ENCODE measurements around the gene DOCK9. TPM values are rescaled to one million over a fixed set of nuclear protein-coding genes. Genes with fewer than 3 reads are reported as not detected.

The DOCK9 gene
- total RNA-seq, 2 donors from 2014 or later: 58.6 to 102 TPM

DNA sequence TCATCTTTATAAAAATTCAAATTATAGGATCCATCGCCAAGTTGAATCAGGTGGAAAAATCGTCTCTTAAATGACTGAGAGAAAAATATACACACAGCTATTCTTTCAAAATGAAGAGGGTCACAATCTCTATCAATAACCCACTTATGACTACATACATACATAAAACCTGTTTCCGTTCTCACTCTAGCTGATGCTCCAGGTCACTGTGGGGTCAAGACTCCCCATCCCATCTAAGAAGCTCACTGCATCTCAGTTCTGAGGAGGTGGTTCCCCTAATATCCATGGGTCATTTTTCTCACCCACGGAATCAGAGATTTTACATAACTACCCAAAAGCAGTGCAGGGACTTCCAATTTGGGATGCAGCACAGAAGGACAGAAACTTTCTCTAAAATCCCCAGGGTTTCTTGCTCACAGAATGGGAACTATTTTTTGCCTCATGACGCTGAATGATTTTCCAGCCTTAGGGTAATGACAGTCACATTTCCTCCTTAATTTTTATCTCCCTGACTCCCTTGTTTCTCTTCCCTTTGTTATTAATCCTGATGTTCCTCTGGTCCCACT is 56.8 kb downstream of the DOCK9 start:
- Histone ChIP-seq H3K36me3 (no peaks in the 10 kb centered on the region), H3K9me3 (no peaks in the 10 kb centered on the region), H3K4me1 (ENCODE audit: control insufficient read depth in 1 of 2, low read depth in 2 of 2) (no peaks in the 10 kb centered on the region), H3K27ac (no peak overlapping the region), H3K4me3 (no peak overlapping the region), H3K27me3 (replicated peaks; ENCODE audit: insufficient read depth) (no peaks in the 10 kb centered on the region)
- ATAC-seq (ENCODE audit: insufficient number of reproducible peaks, low FRiP score, low read depth): no peak
- no peak for DNase-seq (ENCODE audit: low spot score)
- TF ChIP-seq, protein P1, sequence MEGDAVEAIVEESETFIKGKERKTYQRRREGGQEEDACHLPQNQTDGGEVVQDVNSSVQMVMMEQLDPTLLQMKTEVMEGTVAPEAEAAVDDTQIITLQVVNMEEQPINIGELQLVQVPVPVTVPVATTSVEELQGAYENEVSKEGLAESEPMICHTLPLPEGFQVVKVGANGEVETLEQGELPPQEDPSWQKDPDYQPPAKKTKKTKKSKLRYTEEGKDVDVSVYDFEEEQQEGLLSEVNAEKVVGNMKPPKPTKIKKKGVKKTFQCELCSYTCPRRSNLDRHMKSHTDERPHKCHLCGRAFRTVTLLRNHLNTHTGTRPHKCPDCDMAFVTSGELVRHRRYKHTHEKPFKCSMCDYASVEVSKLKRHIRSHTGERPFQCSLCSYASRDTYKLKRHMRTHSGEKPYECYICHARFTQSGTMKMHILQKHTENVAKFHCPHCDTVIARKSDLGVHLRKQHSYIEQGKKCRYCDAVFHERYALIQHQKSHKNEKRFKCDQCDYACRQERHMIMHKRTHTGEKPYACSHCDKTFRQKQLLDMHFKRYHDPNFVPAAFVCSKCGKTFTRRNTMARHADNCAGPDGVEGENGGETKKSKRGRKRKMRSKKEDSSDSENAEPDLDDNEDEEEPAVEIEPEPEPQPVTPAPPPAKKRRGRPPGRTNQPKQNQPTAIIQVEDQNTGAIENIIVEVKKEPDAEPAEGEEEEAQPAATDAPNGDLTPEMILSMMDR (IDR thresholded peaks at IDR 0.05): no peak

DNA sequence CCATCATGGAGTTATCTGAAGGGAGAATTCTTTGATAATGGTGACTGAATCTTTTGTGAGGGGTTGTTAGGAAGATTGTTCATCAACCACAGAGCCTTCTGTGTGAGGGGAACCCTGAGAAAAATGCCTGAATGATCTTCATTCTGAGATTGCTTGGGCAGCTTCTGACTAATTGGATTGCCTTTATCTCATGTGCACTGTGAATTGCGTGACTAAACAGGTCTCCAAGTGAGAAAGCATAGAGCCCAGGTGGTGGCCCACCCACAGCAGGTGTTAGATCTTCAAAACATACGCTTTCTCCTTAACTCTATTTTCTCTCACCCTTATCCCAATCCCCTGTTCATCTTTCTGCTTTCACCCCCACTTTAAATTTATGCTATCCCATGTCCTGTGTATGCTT is 58.3 kb downstream of the DOCK9 start:
- Histone ChIP-seq H3K27me3 (replicated peaks; ENCODE audit: insufficient read depth) (no peaks in the 10 kb centered on the region), H3K4me3 (no peak overlapping the region), H3K36me3 (peaks cover 2% of the 10 kb centered on the region), H3K9me3 (no peaks in the 10 kb centered on the region), H3K27ac (no peak overlapping the region), H3K4me1 (ENCODE audit: control insufficient read depth in 1 of 2, low read depth in 2 of 2) (no peaks in the 10 kb centered on the region)
- TF ChIP-seq, protein P1 (IDR thresholded peaks at IDR 0.05): no peak
- DNase-seq (ENCODE audit: low spot score) (no peak), ATAC-seq (ENCODE audit: insufficient number of reproducible peaks, low FRiP score, low read depth) (no peak)

DNA sequence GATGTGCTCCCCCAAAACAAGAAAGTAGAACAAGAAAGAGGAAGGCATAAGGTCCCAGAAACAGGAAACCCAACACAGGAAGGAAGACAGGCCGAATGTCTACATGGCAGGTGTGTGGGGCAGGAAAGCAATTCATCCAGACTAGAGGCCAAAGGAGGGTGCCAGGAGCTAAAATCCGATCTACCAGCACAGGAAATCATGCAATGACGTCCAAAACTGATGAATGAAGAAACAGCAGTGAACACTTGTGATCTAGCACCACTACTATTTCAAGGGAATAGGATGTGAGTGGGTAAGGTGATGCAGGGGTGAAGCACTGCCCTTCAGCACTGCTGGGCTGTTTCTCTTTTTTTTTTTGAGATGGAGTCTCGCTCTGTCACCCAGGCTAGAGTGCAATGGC is 59.1 kb downstream of the DOCK9 start:
- no peak for DNase-seq (ENCODE audit: low spot score)
- Histone ChIP-seq H3K36me3 (peaks cover 2% of the 10 kb centered on the region), H3K27me3 (replicated peaks; ENCODE audit: insufficient read depth) (no peaks in the 10 kb centered on the region), H3K4me3 (no peak overlapping the region), H3K4me1 (ENCODE audit: control insufficient read depth in 1 of 2, low read depth in 2 of 2) (no peaks in the 10 kb centered on the region), H3K27ac (no peak overlapping the region), H3K9me3 (no peaks in the 10 kb centered on the region)
- ATAC-seq (ENCODE audit: insufficient number of reproducible peaks, low FRiP score, low read depth): no peak
- TF ChIP-seq, protein P1 (IDR thresholded peaks at IDR 0.05): no peak

DNA sequence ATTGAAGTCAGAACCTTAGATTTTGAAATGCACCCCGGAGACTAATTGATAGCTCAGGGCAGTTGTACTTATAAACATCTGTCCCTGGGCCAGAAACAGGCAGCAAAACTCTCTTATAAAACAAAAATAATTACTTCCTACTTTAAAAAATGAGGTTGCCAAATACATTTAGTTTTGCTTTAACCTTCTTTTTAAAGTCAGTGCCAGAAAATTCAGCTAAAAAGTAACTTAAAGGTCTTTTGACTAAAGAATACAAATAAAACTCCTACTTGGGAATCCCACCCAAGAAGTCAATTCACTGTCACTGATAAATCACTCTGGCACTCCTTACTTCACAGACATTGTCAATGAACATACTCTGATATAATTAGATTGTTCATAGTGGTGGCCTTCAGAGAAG is 60.7 kb downstream of the DOCK9 start:
- DNase-seq (ENCODE audit: low spot score) (no peak), ATAC-seq (ENCODE audit: insufficient number of reproducible peaks, low FRiP score, low read depth) (no peak)
- Histone ChIP-seq H3K27ac (no peak overlapping the region), H3K36me3 (peaks cover 2% of the 10 kb centered on the region), H3K4me3 (no peak overlapping the region), H3K4me1 (ENCODE audit: control insufficient read depth in 1 of 2, low read depth in 2 of 2) (no peaks in the 10 kb centered on the region), H3K27me3 (replicated peaks; ENCODE audit: insufficient read depth) (no peaks in the 10 kb centered on the region), H3K9me3 (no peaks in the 10 kb centered on the region)
- TF ChIP-seq, protein P1 (IDR thresholded peaks at IDR 0.05): no peak

DNA sequence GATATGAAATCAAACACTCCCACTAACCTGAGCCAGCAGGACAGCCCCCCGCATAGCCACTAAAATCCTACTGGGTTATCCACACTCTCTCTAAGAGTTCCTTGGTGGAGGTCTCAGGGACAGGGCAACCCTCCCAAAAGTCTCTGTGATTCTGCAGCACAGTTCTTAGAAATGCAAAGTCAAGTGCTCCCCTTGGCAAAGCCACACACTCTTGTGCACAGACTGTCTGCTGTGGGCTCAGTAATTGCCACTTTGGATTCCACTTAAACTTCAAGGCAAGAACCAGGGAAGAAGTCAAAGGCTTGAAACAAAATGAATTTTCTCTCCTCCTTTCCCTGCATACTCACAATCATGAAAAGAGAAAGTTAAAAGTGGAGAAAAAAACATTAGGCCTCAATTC is 61.5 kb downstream of the DOCK9 start:
- no peak for ATAC-seq (ENCODE audit: insufficient number of reproducible peaks, low FRiP score, low read depth)
- no peaks in the 10 kb centered on the region for H3K4me1 ChIP-seq (ENCODE audit: control insufficient read depth in 1 of 2, low read depth in 2 of 2)
- H3K27me3 ChIP-seq (replicated peaks; ENCODE audit: insufficient read depth): no peaks in the 10 kb centered on the region
- peaks cover 2% of the 10 kb centered on the region for H3K36me3 ChIP-seq
- DNase-seq (ENCODE audit: low spot score): no peak
- H3K27ac ChIP-seq: no peak overlapping the region
- TF ChIP-seq, protein P1 (IDR thresholded peaks at IDR 0.05): no peak
- no peaks in the 10 kb centered on the region for H3K9me3 ChIP-seq
- H3K4me3 ChIP-seq: no peak overlapping the region
